CD1c-positive myeloid dendritic cell (primary cell): Measurements from ENCODE around the gene SLC19A3.
A peak's percentile ranks its signal among the peaks of the same experiment; 100 is the strongest.
"Not testable (repeated sequence)": the region's sequence is repeated elsewhere in the genome, so short reads cannot be mapped to it uniquely, and the experiment has no call there.

ENCODE experiments used
- DNase-seq: peaks from one replicate; pipeline ENCODE4 v3.0.0-alpha.2; 2016; ENCODE audit errors: extremely low spot score

The SLC19A3 gene

GRCh38 chr2:227717687-227718567 lies at the start of gene SLC19A3:
SLC19A3 (minus strand) TSS chr2:227718028; CDS start chr2:227702318, 15,710 bp downstream.
- no peak for DNase-seq

GRCh38 chr2:227766373-227766883 lies 48.6 kb upstream of the SLC19A3 start:
- peak; percentile 60 for DNase-seq

GRCh38 chr2:227765788-227766372 lies 48.1 kb upstream of the SLC19A3 start:
- DNase-seq, result no peak

GRCh38 chr2:227761740-227762476 lies 44.1 kb upstream of the SLC19A3 start:
- DNase-seq, result no peak

GRCh38 chr2:227759411-227760118 lies 41.7 kb upstream of the SLC19A3 start:
- DNase-seq, result no peak

- not testable (repeated sequence) for DNase-seq
Measured at GRCh38 chr2:227756261-227756660, 38.4 kb upstream of the SLC19A3 start.

- DNase-seq, result no peak
Measured at GRCh38 chr2:227748079-227748478, 30.3 kb upstream of the SLC19A3 start.

GRCh38 chr2:227745594-227745993 lies 27.8 kb upstream of the SLC19A3 start, which contains the start of gene SCYGR8:
SCYGR8 (plus strand) TSS chr2:227745894; CDS start chr2:227745894, 0 bp downstream.
- DNase-seq, result no peak

GRCh38 chr2:227740705-227741104 lies 22.9 kb upstream of the SLC19A3 start:
- DNase-seq, result not testable (repeated sequence)

GRCh38 chr2:227739351-227739750 lies 21.5 kb upstream of the SLC19A3 start:
- no peak for DNase-seq

GRCh38 chr2:227728035-227728434 lies 10.2 kb upstream of the SLC19A3 start, which contains the start of gene SCYGR7:
SCYGR7 (plus strand) TSS chr2:227728335; CDS start chr2:227728335, 0 bp downstream.
- no peak for DNase-seq

GRCh38 chr2:227724394-227725039 lies 6.7 kb upstream of the SLC19A3 start, which contains the start of gene SCYGR6:
SCYGR6 (minus strand) TSS chr2:227724757; CDS start chr2:227724757, 0 bp downstream.
- no peak for DNase-seq

GRCh38 chr2:227722821-227723220 lies 5.0 kb upstream of the SLC19A3 start:
- not testable (repeated sequence) for DNase-seq

- no peak for DNase-seq
Measured at GRCh38 chr2:227720680-227721079, 2.9 kb upstream of the SLC19A3 start.

GRCh38 chr2:227719641-227720040 lies 1.8 kb upstream of the SLC19A3 start:
- no peak for DNase-seq

GRCh38 chr2:227716501-227716900 lies 1.3 kb downstream of the SLC19A3 start:
- no peak for DNase-seq

- no peak for DNase-seq
Measured at GRCh38 chr2:227713291-227713690, 4.5 kb downstream of the SLC19A3 start.

- DNase-seq, result no peak
Measured at GRCh38 chr2:227710986-227711385, 6.8 kb downstream of the SLC19A3 start.

- DNase-seq, result no peak
Measured at GRCh38 chr2:227707390-227707789, 10.4 kb downstream of the SLC19A3 start.

- DNase-seq, result no peak
Measured at GRCh38 chr2:227706859-227707258, 11.0 kb downstream of the SLC19A3 start.

- DNase-seq, result no peak
Measured at GRCh38 chr2:227703961-227704360, 13.9 kb downstream of the SLC19A3 start.
